HT1080 (cell line): Measurements from ENCODE around the gene NOX1. TPM values are rescaled to one million over a fixed set of nuclear protein-coding genes. Genes with fewer than 3 reads are reported as not detected.
"Not testable (repeated sequence)": the region's sequence is repeated elsewhere in the genome, so short reads cannot be mapped to it uniquely, and the experiment has no call there.

Experiments
- DNase-seq: peaks from one replicate; pipeline ENCODE4 v3.0.0-alpha.2; 2015; ENCODE audit warnings: low read depth
- small RNA-seq: library from RNA; depleted of rRNA; stranded (forward); fragments of <200 nt; gene quantifications from one replicate; pipeline ENCODE3, GENCODE V24; 2014
- total RNA-seq: library from RNA; depleted of rRNA; stranded (reverse); fragments of >200 nt; shearing (Covaris generic); gene quantifications from 2 replicates; pipeline ENCODE4 v1.2.3, GENCODE V29; 2014; rRNA removed

Gene NOX1
- total RNA-seq, 1 experiment from 2014 or later, result 0.18 TPM

DNA sequence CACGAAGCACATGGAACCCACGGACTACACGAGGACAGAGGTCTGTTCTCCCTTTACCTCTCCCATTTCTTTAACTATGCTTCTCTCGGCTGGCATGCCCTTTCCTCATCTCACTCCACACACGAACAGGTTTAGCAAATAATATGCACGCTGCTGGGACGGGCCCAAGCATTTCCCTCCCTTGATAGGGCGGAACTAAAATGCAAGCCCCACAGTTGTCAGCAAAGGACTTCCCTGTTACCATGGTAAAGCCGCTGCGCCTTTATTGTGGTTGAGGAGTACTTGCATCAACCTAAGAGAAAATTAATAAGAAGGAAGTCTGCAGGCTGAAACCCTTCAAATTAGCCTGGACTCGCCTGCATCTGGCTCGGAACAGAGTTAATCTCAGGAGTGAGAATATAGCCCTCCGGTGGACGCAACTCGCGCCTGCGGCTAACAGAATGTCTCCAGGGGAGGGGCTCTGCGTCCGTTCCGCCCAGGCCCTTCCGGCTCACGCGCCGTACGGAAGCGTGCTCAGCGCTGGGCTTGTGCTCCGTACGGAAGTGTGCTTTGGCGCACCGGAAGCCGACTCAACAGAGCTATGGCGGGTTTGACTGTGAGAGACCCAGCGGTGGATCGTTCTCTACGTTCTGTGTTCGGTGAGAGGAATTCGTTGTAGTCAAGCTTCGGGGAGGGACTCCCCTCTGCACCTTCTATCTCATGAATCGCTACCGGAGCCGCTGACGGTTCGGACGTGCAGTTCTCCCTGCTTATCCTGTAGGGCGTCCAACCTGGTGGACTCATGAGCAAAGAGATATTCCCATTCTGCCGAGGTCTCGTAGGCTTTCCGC is 54.1 kb downstream of the NOX1 start, which contains the start of gene CSTF2:
Gene CSTF2 (plus strand): TSS at position 555 of the 830 bp plus-strand sequence. CDS start 26 bp downstream, at position 581.
- peak; percentile 84 for DNase-seq

DNA sequence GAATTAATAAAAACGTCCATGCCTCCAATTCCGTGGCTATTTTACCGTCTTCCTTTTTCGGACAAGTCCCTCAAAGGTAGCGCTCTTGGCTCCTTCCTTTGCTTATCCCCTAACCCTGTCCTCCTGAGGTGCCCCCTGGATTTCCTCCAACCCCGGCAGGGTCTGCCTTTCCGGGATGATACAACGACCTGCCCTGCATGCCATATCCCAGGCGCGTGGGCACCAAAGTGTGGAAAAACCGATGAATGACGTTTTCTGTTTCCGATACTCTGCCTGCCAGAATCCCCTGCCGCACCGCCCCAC is 54.7 kb downstream of the NOX1 start:
- DNase-seq, result no peak

GRCh38 chrX:100817340-100817739 is 56.8 kb downstream of the NOX1 start:
- no peak for DNase-seq

GRCh38 chrX:100812216-100813158 is 61.7 kb downstream of the NOX1 start:
- no peak for DNase-seq

DNA sequence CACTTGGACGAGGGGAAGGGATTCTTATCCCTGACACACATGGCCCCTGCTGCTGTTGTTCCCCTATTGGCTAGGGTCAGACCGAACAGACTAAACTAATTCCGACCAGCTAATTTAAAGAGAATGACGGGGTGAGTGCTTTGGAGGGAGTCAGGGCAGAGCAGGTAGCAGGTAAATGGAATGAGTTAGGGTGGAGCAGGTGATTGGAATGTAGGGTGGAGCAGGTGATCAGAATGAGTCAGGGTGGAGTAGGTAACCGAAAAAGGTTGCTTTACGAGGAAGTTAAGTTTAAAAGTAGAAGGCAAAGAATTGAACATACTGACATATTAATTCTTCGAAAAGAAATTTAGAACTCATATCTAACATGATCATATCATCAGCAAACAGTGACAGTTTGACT is 65.9 kb downstream of the NOX1 start:
- DNase-seq, result not testable (repeated sequence)

DNA sequence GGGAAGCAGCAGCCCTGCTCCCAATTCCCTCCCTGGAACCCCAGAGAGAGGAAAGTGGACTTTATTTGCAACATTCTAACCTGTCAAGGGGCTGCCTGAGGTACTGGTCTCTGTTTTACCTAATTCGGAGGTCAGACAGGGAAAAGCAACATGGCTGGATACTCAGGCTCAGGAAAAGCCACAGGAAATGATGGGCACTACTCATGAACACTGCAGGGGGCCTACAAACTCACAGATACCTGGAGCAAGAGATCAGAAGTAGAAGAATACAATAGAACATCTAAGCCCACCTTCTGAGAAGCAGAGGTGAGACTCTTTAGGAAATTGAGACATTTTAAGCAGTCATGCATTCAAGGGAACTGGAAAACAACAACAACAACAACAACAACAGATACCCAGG is 69.4 kb downstream of the NOX1 start:
- no peak for DNase-seq

DNA sequence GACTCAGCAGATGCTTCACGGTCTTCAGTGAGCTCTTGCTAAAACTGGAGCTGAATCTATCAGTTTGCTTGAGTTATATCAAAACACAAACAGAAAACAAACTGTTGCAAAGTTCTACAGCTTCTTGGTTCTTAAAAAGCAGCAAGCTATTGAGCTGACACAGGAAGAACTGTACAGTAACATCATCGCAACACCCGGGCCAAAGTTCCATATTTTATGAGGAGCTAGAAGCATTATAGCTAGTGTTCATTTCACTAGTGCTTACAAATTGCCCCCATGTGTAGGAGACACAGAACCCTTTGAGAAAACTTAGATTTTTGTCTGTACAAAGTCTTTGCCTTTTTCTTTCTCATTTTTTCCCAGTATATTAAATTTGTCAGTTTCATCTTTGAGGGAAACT is 71.3 kb downstream of the NOX1 start:
- no peak for DNase-seq

- no peak for DNase-seq
Measured at GRCh38 chrX:100798484-100799214, 75.5 kb downstream of the NOX1 start.

GRCh38 chrX:100797359-100797758 is 76.8 kb downstream of the NOX1 start:
- no peak for DNase-seq

- not testable (repeated sequence) for DNase-seq
Measured at GRCh38 chrX:100796371-100796770, 77.8 kb downstream of the NOX1 start.

Small RNAs within 50 kb of the gene (small RNA-seq; reads per million reads assigned to genes)
- not detected for gene RF00411

Other genes starting within 250 kb of the NOX1 start
- 16.3 and 17.5 TPM in 2 replicates for gene TSPAN6, start 237.6 kb downstream of the NOX1 start, total RNA-seq
- gene SRPX2, start 230.2 kb downstream of the NOX1 start, total RNA-seq, result 10.3 and 13.0 TPM in 2 replicates
- 7.1 and 11.3 TPM in 2 replicates for gene SYTL4, start 142.2 kb downstream of the NOX1 start, total RNA-seq
- gene CSTF2, start 54.0 kb downstream of the NOX1 start, total RNA-seq, result 55.4 and 59.3 TPM in 2 replicates
- gene XKRX, start 54.6 kb upstream of the NOX1 start, total RNA-seq, result 0.13 TPM in 2 replicates
- gene ARL13A, start 95.3 kb upstream of the NOX1 start, total RNA-seq, result not detected in 2 replicates
- gene TRMT2B, start 177.8 kb upstream of the NOX1 start, total RNA-seq, result 20.0 TPM in 2 replicates
- 0.16 TPM in 1 of 2 replicates, not detected in the other for gene TMEM35A, start 204.5 kb upstream of the NOX1 start, total RNA-seq
- gene CENPI, start 223.8 kb upstream of the NOX1 start, total RNA-seq, result 18.4 and 19.1 TPM in 2 replicates